Coronary artery (tissue), 2 donors: Measurements from ENCODE around the gene QRICH1.

Experiments used
- DNase-seq: peaks from one replicate; pipeline ENCODE4 v3.0.0-alpha.2; 2017; ENCODE audit warnings: low spot score
- H3K27ac ChIP-seq, 2 donors: fragments of 200-600 bp; sonication (generic); one replicate each; pipeline ENCODE4 v1.5.1; 2016 to 2019
- H3K4me3 ChIP-seq: fragments of 200-600 bp; sonication (generic); 2 replicates; pipeline ENCODE4 v1.5.1; 2016; ENCODE audit warnings: mild to moderate bottlenecking, moderate library complexity
- TF ChIP-seq, protein P1 (sequence below): fragments of 200-600 bp; sonication (generic); IDR thresholded peaks from one replicate; pipeline ENCODE4 v1.5.1; 2019; ENCODE audit warnings: antibody characterized with exemption

The QRICH1 gene

DNA sequence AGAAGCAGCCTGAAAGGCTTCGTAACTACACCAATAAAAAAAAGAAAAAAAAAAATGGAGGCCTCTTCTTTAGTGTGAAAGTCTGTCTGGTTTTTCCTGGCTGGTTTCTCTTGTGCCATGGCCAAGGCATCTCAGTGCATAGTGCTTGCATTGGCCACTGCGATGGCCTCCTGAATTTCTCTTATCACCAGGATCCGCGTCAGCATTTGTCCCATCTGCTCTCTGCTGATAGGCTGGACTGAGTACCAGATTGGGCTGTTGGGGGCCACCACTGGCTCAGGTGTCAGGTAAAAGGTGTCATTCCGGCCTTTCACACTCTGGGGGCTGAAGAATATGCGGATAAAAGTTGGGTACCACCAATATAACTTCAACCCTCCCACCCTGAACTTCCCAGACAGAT is 63.5 kb downstream of the QRICH1 start:
- TF ChIP-seq, protein P1, sequence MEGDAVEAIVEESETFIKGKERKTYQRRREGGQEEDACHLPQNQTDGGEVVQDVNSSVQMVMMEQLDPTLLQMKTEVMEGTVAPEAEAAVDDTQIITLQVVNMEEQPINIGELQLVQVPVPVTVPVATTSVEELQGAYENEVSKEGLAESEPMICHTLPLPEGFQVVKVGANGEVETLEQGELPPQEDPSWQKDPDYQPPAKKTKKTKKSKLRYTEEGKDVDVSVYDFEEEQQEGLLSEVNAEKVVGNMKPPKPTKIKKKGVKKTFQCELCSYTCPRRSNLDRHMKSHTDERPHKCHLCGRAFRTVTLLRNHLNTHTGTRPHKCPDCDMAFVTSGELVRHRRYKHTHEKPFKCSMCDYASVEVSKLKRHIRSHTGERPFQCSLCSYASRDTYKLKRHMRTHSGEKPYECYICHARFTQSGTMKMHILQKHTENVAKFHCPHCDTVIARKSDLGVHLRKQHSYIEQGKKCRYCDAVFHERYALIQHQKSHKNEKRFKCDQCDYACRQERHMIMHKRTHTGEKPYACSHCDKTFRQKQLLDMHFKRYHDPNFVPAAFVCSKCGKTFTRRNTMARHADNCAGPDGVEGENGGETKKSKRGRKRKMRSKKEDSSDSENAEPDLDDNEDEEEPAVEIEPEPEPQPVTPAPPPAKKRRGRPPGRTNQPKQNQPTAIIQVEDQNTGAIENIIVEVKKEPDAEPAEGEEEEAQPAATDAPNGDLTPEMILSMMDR: no peak
- Histone ChIP-seq H3K27ac (no peak overlapping the region), H3K4me3 (no peak overlapping the region)
- no peak for DNase-seq

GRCh38 chr3:49029563-49029884 is 64.3 kb downstream of the QRICH1 start:
- Histone ChIP-seq H3K4me3 (peak overlapping the region; percentile 77), H3K27ac (peak overlapping the region; percentile 92 to 98)
- TF ChIP-seq, protein P1: no peak
- no peak for DNase-seq

DNA sequence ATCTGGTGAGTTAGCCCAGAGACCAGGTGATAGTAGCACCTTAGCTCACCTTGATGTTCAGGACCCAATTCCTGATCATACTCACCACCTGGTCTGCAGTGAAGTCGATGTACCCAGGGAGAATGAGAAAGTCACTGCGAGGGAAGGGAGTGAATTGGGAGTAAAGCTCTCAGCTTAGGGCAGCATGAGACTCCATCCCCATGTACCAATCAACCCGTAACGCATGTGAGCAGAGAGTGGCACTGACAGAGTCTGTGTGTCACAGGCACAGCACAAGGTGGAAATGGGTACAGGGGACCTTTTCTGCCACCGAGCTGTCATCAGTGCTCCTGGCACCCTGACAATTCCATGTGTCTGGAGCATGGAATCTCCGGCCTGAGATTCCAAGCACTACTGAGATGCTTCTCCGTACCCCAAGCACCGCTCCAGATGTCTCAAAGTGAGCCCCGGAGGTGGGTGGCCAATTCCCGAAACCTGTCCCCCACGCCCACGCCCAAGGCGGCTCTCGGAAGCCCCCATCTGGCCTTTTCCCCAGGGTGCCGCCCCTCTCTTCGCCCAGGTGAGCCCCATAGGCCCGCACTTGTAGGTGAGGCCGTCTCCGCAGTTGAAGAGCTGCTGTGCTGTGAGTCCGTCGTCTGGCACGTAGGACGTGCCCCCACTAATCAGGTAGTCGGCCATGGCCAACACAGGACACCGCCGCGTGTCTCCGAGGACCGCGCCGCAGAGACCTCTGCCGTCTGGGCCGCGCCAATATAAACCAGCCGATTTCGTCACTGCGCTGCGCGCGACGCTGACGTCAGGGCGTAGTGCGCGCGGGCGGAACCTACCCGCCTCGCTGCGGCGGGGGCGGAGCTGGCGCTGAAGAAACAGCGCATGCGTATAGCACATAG is 65.0 kb downstream of the QRICH1 start, which contains the start of gene IMPDH2:
Gene IMPDH2 (minus strand): TSS at position 726 of the 890 bp plus-strand sequence. CDS start 48 bp downstream, at position 678.
- TF ChIP-seq, protein P1: no peak
- DNase-seq: peak; percentile 95
- Histone ChIP-seq H3K27ac (peak within 1 kb of the TSS; percentile 92 to 98), H3K4me3 (peak within 1 kb of the TSS; percentile 77)

GRCh38 chr3:49028298-49028672 is 65.6 kb downstream of the QRICH1 start:
- peak overlapping the region; percentile 92 to 98 for H3K27ac ChIP-seq
- peak overlapping the region; percentile 77 for H3K4me3 ChIP-seq
- TF ChIP-seq, protein P1: no peak
- DNase-seq: no peak

- no peak overlapping the region for H3K4me3 ChIP-seq
- TF ChIP-seq, protein P1: no peak
- no peak for DNase-seq
- peak overlapping the region in 1 of 2 donors; percentile 92 for H3K27ac ChIP-seq
Measured at GRCh38 chr3:49027634-49028033, 66.2 kb downstream of the QRICH1 start.

DNA sequence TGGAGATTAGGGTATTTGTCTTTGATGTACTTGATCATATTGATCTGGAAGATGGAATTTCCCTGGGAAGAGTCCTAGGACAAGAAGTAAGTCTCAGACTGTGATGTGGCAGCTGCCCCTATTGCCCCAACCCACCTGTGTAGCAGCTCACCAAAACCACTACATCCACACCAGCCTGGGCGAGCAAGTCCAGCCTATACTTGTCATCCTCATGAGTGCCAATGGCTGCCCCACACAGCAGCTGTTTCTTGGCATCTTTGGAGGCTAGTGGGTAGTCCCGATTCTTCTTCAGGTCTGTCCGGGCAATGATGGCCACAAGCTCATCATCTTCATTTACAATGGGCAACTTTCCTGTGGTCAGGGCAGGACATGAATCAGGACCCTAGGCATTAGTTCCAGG is 67.3 kb downstream of the QRICH1 start:
- no peak for DNase-seq
- no peak overlapping the region for H3K4me3 ChIP-seq
- no peak overlapping the region for H3K27ac ChIP-seq
- TF ChIP-seq, protein P1: no peak
